B cell (primary cell): ENCODE data around the gene CDK18. TPM values are rescaled to one million over a fixed set of nuclear protein-coding genes. Genes with fewer than 3 reads are reported as not detected.

Experiments
- ATAC-seq: fragments of 200-7000 bp; cut with Tn5 transposase; one replicate; pipeline ENCODE4 v1.10.0; 2021; ENCODE audit warnings: low read depth, mild to moderate bottlenecking, moderate number of reproducible peaks, moderate library complexity
- CTCF ChIA-PET: fragments of 350-600 bp; sonication (Branson Sonifier 250); formaldehyde crosslinking; loops from one replicate; lab custom pipeline; 2021; ENCODE audit warnings: antibody characterized with exemption, inconsistent platforms; lab: Charles Lee
- POLR2A ChIA-PET: fragments of 350-600 bp; sonication (Branson Sonifier 250); formaldehyde crosslinking; loops from one replicate; lab custom pipeline; 2021; ENCODE audit warnings: antibody characterized with exemption; lab: Charles Lee
- DNase-seq: peaks from one replicate; pipeline ENCODE4 v3.0.0; 2013
- H2AFZ ChIP-seq: 2 replicates; pipeline ENCODE4 v1.6.1; 2012; ENCODE audit warnings: mild to moderate bottlenecking, low read depth, low read length; ENCODE audit not compliant: insufficient read depth, poor library complexity, severe bottlenecking
- H3K27ac ChIP-seq, 2 donors: 1 replicate in 1 of 2; 2 replicates in 1 of 2; pipeline ENCODE4 v1.5.1; 2012 to 2013; ENCODE audit warnings: low read length in 2 of 2, mild to moderate bottlenecking in 2 of 2, moderate library complexity in 1 of 2
- H3K27me3 ChIP-seq, 4 experiments: fragments of 200-600 bp in 1 of 4; sonication (generic) in 1 of 4; replicated peaks in 1 of 4; 1 replicate in 2 of 4; 2 replicates in 2 of 4; pipeline versions ENCODE4 v1.6.1 to v1.7.0; 2013 to 2016; ENCODE audit warnings: low read length in 3 of 4, mild to moderate bottlenecking in 2 of 4, mixed read lengths in 1 of 4, moderate library complexity in 1 of 4; ENCODE audit not compliant: insufficient read depth in 4 of 4, control insufficient read depth in 3 of 4; ENCODE audit errors: control extremely low read depth in 1 of 4
- H3K36me3 ChIP-seq, 2 experiments: replicated peaks in 1 of 2; 1 replicate in 1 of 2; 2 replicates in 1 of 2; pipeline versions ENCODE4 v1.6.1 to v1.7.1; 2013; ENCODE audit warnings: low read length in 1 of 2; ENCODE audit not compliant: insufficient read depth in 2 of 2, control insufficient read depth in 1 of 2; ENCODE audit errors: control extremely low read depth in 1 of 2, extremely low read depth in 1 of 2
- H3K4me1 ChIP-seq, 2 donors: fragments of 200-600 bp in 1 of 2; sonication (generic) in 1 of 2; 1 replicate in 1 of 2; 2 replicates in 1 of 2; pipeline versions ENCODE4 v1.5.1 to v1.6.1; 2013 to 2017; ENCODE audit warnings: low read length in 2 of 2; ENCODE audit not compliant: control insufficient read depth in 2 of 2, insufficient read depth in 2 of 2
- H3K4me2 ChIP-seq: replicated peaks from 2 replicates; pipeline ENCODE3; 2012; ENCODE audit warnings: mild to moderate bottlenecking, low read depth, low read length; ENCODE audit not compliant: poor library complexity, severe bottlenecking
- H3K4me3 ChIP-seq, 5 experiments: fragments of 200-600 bp in 1 of 5; sonication (generic) in 1 of 5; 1 replicate in 3 of 5; 2 replicates in 2 of 5; pipeline versions ENCODE4 v1.5.1 to v1.7.0; 2011 to 2016; ENCODE audit warnings: low read length in 4 of 5, mild to moderate bottlenecking in 4 of 5, low read depth in 2 of 5, control low read depth in 1 of 5, moderate library complexity in 1 of 5; ENCODE audit not compliant: insufficient read depth in 1 of 5; ENCODE audit errors: control extremely low read depth in 1 of 5, extremely low read depth in 1 of 5
- H3K79me2 ChIP-seq: fragments of 200-600 bp; sonication (generic); one replicate; pipeline ENCODE4 v1.6.0; 2016; ENCODE audit warnings: low read length; ENCODE audit not compliant: control insufficient read depth, insufficient read depth
- H3K9ac ChIP-seq: fragments of 200-600 bp; sonication (generic); 2 replicates; pipeline ENCODE4 v1.6.1; 2017; ENCODE audit warnings: mild to moderate bottlenecking, low read length, moderate library complexity
- H3K9me3 ChIP-seq, 3 donors: one replicate each; pipeline versions ENCODE4 v1.6.1 to v1.7.1; 2013; ENCODE audit warnings: low read length in 2 of 3; ENCODE audit not compliant: control insufficient read depth in 2 of 3, insufficient read depth in 1 of 3; ENCODE audit errors: control extremely low read depth in 1 of 3
- H4K20me1 ChIP-seq: 2 replicates; pipeline ENCODE4 v1.6.0; 2012; ENCODE audit warnings: mild to moderate bottlenecking, low read length; ENCODE audit not compliant: insufficient read depth, control insufficient read depth, poor library complexity, severe bottlenecking
- H3K27ac Mint-ChIP-seq: one replicate; pipeline ENCODE4 v1.8.0; 2021; ENCODE audit warnings: mixed read lengths
- H3K27me3 Mint-ChIP-seq: one replicate; pipeline ENCODE4 v1.8.0; 2021; ENCODE audit warnings: mixed read lengths
- H3K4me1 Mint-ChIP-seq: one replicate; pipeline ENCODE4 v1.8.0; 2021; ENCODE audit warnings: mixed read lengths
- H3K4me3 Mint-ChIP-seq: one replicate; pipeline ENCODE4 v1.8.0; 2021; ENCODE audit warnings: mixed read lengths
- H3K9me3 Mint-ChIP-seq: one replicate; pipeline ENCODE4 v1.8.0; 2022; ENCODE audit warnings: mixed read lengths; ENCODE audit not compliant: insufficient read depth
- CTCF ChIP-seq: fragments of 200-600 bp; IDR thresholded peaks from one replicate; pipeline ENCODE4 v1.8.0; 2022; ENCODE audit warnings: antibody characterized with exemption, mild to moderate bottlenecking
- EZH2 ChIP-seq: IDR thresholded peaks from 2 replicates; pipeline ENCODE4 v1.6.1; 2012; ENCODE audit warnings: borderline replicate concordance, low read depth, mild to moderate bottlenecking, moderate library complexity, low read length; ENCODE audit not compliant: insufficient read depth, poor library complexity, severe bottlenecking
- WGBS: methylation state at CpG from one replicate; pipeline ENCODE4 v1.1.5; 2013; ENCODE audit warnings: missing lambda C conversion rate; ENCODE audit not compliant: insufficient coverage; 5-methylcytosine and 5-hydroxymethylcytosine counted together
- intact Hi-C: fragments of 100-400 bp; cut with micrococcal nuclease; formaldehyde crosslinking; loops from one replicate; pipeline ENCODE4 v1.10.0; 2022
- polyA plus RNA-seq: library from polyadenylated mRNA; depleted of rRNA; stranded (reverse); fragments of >200 nt; gene quantifications from 2 replicates; pipeline ENCODE4 v1.2.3, GENCODE V29; 2012
- total RNA-seq, 2 donors: library from RNA; stranded (reverse); fragments of 120-200 nt in 1 of 2; gene quantifications; 1 replicate in 1 of 2; 2 replicates in 1 of 2; pipeline versions ENCODE4 v1.2.3 to v1.2.4, GENCODE V29; 2013 to 2022

Gene CDK18
- total and polyA plus RNA-seq, 2 donors (not counting 1 experiment from before 2014, with no cell fraction given), result 3.8 to 4.7 TPM

- Histone ChIP-seq H2AFZ (peak overlapping the region; percentile 62), H3K79me2 (no peaks in the 10 kb centered on the region), H4K20me1 (no peaks in the 10 kb centered on the region), H3K36me3 (no peaks in the 10 kb centered on the region), H3K4me2 (peak overlapping the region; percentile 81), H3K9ac (peak overlapping the region; percentile 40), H3K4me3 (no peak overlapping the region), H3K9me3 (no peaks in the 10 kb centered on the region), H3K4me1 (peaks cover 6 to 10% of the 10 kb centered on the region in 2 donors), H3K27me3 (peaks cover 0 to 52% (median 24%) of the 10 kb centered on the region in 4 experiments), H3K27ac (no peak overlapping the region)
- H3K27me3 Mint-ChIP-seq, result peaks cover 63% of the 10 kb centered on the region
- DNase-seq, result no peak
- no peak for ATAC-seq
- H3K4me1 Mint-ChIP-seq, result peaks cover 5% of the 10 kb centered on the region
- CTCF ChIA-PET, result interaction anchor here (1.3 kb wide), 1 partner anchor 39 kb away, joined by 4 read pairs; no protein-coding TSS in a partner anchor
- POLR2A ChIA-PET, result no interaction called here
- no peaks in the 10 kb centered on the region for H3K9me3 Mint-ChIP-seq
- intact Hi-C loops, result no loop called here
- TF ChIP-seq CTCF (no peak), EZH2 (no peak)
- WGBS, result no CpG with 5 or more reads among the region's 5 CpGs
- H3K27ac Mint-ChIP-seq, result no peak overlapping the region
- peak overlapping the region; percentile 82 for H3K4me3 Mint-ChIP-seq
These were observed 63.6 kb downstream of the CDK18 start for GRCh38 chr1:205568135-205568468.

- Histone ChIP-seq H2AFZ (peak overlapping the region; percentile 66), H3K36me3 (no peaks in the 10 kb centered on the region), H3K79me2 (no peaks in the 10 kb centered on the region), H4K20me1 (no peaks in the 10 kb centered on the region), H3K4me1 (peaks cover 6 to 10% of the 10 kb centered on the region in 2 donors), H3K4me3 (peak overlapping the region in 4 of 5 experiments; percentile 13 to 51 (median 42)), H3K27me3 (peaks cover 0 to 52% (median 24%) of the 10 kb centered on the region in 4 experiments), H3K9ac (peak overlapping the region; percentile 55), H3K27ac (no peak overlapping the region), H3K4me2 (peak overlapping the region; percentile 81), H3K9me3 (no peaks in the 10 kb centered on the region)
- TF ChIP-seq EZH2, result no peak
- no peak for TF ChIP-seq CTCF
- H3K4me3 Mint-ChIP-seq, result peak overlapping the region; percentile 83
- ChIA-PET CTCF (interaction anchor here (0.9 to 2.2 kb wide), 3 partner anchors 64 to 89 kb away, joined by 3 to 6 read pairs (median 4); partner anchors contain the start of gene ELK4), POLR2A (no interaction called here)
- WGBS, result under 1% methylated on average over 88 of the region's 90 CpGs
- intact Hi-C loops, result no loop called here
- H3K27me3 Mint-ChIP-seq, result peaks cover 62% of the 10 kb centered on the region
- H3K4me1 Mint-ChIP-seq, result peaks cover 5% of the 10 kb centered on the region
- ATAC-seq, result peak; percentile 59
- DNase-seq, result peak; percentile 51
- H3K27ac Mint-ChIP-seq, result no peak overlapping the region
- no peaks in the 10 kb centered on the region for H3K9me3 Mint-ChIP-seq
These were observed 64.2 kb downstream of the CDK18 start for GRCh38 chr1:205568469-205569361.
